ENCODE measurements around the gene TTC12. TPM values are rescaled to one million over a fixed set of nuclear protein-coding genes. Genes with fewer than 3 reads are reported as not detected.

Gene TTC12
- total and polyA plus RNA-seq, 9 of the 15 experiments (the other 6 are each of a cell fraction or from before 2014, with no cell fraction given), result 5.1 to 19.9 (median 13.4) TPM

DNA sequence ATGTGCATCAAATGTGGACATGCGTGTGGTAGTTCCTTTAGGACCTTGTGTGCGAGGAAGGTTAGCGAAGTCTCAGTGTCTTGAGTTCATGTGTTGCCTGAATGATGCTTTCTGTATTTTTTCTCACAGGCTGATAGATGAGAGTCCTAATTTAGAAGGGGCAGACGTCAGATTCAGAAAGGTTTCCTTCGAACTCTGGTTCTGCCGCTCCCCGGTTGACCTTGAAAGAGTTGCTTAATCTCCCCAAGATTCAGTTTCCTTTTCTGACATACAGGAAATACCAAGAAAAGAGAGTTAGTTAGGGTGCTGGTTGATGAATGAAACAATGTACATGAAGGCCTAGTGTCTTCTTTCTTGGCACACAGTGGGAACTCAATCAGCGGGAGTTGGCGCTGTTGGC lies 35.9 kb upstream of the TTC12 start (continued):
- TF ChIP-seq ZBTB2 (IDR thresholded peaks at IDR 0.05), result no peak
- TF ChIP-seq RBBP5 (IDR thresholded peaks at IDR 0.05; ENCODE audit: borderline replicate concordance, insufficient read depth, low read length, poor library complexity, severe bottlenecking), result no peak
- no peak for TF ChIP-seq MYNN (IDR thresholded peaks at IDR 0.05)
- TF ChIP-seq MYNN (CRISPR knock-in tag; IDR thresholded peaks at IDR 0.05), result no peak
- TF ChIP-seq EWSR1 (IDR thresholded peaks at IDR 0.05; ENCODE audit: borderline replicate concordance, low read depth, partially characterized antibody), result no peak
- no peak for TF ChIP-seq MGA (IDR thresholded peaks at IDR 0.05)
- no peak for TF ChIP-seq HDGF (IDR thresholded peaks at IDR 0.05)
- no peak for TF ChIP-seq NR2C2 (CRISPR knock-in tag; IDR thresholded peaks at IDR 0.05)
- no peak for TF ChIP-seq NR2C2 (tag; IDR thresholded peaks at IDR 0.05)
- TF ChIP-seq XRCC3 (IDR thresholded peaks at IDR 0.05), result no peak
